NCI-H1092 treated with DMSO at 0.1 percent for 48 hours (cell line): ENCODE measurements around the gene GPR142.

Experiments used
- DNase-seq: peaks from one replicate; lab custom pipeline; 2025; lab: John Stamatoyannopoulos, UW

The GPR142 gene, protein sequence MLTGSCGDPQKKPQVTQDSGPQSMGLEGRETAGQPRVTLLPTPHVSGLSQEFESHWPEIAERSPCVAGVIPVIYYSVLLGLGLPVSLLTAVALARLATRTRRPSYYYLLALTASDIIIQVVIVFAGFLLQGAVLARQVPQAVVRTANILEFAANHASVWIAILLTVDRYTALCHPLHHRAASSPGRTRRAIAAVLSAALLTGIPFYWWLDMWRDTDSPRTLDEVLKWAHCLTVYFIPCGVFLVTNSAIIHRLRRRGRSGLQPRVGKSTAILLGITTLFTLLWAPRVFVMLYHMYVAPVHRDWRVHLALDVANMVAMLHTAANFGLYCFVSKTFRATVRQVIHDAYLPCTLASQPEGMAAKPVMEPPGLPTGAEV

GRCh38 chr17:74367206-74367605, at the start of gene GPR142:
TSS of gene GPR142 (plus strand) at chr17:74367506. CDS start at chr17:74369541, 2,035 bp downstream.
- DNase-seq: no peak

DNA sequence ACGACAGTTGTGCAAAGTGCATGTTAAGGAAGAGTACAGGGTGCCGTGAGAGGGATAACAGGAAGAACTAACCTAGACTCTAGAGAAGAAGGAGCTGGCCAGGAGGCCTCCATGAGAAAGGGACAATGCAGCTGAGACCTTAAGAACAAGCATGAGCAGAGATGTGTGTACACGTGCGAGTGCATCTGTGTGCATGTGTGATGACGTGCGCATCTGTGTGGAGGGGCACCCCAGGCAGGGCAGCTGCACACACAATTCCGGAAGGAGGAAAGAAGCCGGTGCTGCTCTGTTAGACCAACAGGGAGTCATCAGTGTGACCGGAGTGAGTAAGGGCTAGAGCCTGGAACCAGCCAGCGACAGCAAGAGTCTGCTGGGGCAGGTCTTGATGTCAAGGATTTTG, 48.9 kb upstream of the GPR142 start:
- DNase-seq: no peak

DNA sequence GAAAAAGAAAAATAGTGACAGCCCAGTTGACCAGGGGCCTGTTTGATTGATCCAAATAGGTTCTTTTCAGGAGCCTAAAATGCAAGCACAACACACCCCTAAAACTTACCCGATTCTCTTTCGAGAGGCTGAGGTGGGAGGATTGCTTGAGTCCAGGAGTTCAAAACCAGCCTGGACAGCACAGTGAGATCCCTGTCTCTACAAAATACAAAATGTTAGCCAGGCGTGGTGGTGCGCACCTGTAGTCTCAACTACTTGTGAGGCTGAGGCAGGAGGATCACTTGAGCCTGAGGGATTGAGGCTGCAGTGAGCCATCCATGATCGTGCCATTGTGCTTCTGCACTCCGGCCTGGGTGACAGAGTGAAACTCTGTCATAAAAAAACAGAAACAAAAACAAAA, 42.8 kb upstream of the GPR142 start:
- DNase-seq: no peak

GRCh38 chr17:74325376-74325742, 41.9 kb upstream of the GPR142 start:
- no peak for DNase-seq

- peak; percentile 69 for DNase-seq
Observed at GRCh38 chr17:74325743-74326379, 41.4 kb upstream of the GPR142 start, which contains the start of gene KIF19. TSS of gene KIF19 (plus strand) at chr17:74326226. CDS start at chr17:74326350, 124 bp downstream.

DNA sequence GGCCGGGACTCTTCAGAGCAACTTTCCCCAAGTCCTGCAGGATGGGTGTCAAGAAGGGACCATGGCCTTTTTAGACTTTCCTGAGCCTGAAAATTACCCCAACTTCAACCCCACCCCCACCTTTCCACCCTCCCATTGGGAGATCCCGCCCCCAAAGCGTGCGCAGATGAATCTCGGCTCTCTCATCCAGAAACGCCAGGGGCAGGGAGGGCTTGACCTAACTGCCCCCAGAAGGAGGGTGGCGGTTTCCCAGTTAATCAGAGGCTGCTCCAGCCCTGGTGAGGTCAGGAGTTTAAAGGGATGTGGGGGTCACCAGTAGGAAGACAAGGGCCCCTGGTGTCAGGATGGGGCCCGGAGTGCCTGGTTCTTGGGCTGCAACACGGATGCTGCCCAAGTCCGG, 40.8 kb upstream of the GPR142 start:
- no peak for DNase-seq

DNA sequence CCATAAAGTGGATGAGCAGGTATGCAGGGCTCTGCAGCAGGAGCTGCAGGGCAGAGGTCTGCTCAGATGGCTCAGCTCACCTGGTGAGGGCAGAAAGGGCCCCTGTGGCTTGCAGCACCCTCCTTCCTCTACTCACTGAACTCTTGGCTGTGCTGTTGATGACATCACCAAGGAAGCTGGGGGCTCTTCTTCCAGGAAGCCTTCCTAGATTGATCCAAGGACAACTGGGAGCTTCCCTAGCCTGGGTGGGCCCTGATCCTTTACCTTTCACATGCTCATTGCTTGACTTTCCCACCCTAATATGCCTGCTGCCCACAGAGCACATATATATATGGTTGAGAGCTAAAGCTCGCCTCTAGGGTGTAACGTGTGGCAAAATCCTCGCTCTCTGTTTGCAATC, 38.8 kb upstream of the GPR142 start:
- no peak for DNase-seq

DNA sequence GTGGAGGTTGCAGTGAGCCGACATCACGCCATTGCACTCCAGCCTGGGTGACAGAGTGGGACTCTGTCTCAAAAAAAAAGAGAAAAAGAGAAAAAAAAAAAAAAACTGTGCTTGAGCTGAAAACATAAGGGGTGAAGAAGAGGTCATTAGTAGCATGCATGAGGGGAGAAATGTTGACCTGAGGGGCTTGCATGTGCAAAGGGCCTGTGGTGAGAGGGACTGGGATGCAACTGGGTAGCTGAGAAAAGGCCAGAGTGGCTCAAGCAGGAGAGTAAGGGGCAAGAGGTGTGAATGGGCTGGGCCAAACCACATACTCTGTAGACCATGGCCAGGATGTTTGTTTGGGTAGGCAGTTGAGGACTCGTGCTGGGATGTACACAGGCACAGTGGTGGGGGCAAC, 37.9 kb upstream of the GPR142 start:
- DNase-seq: no peak

DNA sequence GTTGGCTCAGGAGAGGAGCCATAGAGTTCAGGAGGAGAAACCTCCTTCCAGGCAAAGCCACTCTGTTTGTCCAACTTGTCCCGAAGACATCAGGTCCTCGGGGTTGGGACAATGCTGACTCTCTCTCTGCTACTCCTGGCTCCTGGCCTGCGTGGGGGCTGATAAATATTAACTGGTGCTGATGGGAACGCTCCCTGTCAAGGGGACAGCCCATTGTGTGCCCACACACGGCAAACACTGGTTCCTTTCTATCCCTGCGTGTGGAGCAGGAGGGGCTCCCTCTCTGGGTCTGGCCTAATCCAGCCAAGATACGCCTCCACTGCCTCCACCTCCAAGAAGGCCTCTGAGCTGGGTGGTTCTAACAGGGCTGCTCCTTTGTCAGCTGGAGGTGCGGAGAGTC, 36.9 kb upstream of the GPR142 start:
- DNase-seq: no peak

- DNase-seq: peak; percentile 62
Observed at GRCh38 chr17:74332017-74332650, 35.2 kb upstream of the GPR142 start.

- DNase-seq: peak; percentile 97
Observed at GRCh38 chr17:74332763-74333283, 34.5 kb upstream of the GPR142 start.

GRCh38 chr17:74334393-74335039, 32.8 kb upstream of the GPR142 start:
- DNase-seq: no peak

- DNase-seq: no peak
Observed at GRCh38 chr17:74335529-74336062, 31.7 kb upstream of the GPR142 start.

DNA sequence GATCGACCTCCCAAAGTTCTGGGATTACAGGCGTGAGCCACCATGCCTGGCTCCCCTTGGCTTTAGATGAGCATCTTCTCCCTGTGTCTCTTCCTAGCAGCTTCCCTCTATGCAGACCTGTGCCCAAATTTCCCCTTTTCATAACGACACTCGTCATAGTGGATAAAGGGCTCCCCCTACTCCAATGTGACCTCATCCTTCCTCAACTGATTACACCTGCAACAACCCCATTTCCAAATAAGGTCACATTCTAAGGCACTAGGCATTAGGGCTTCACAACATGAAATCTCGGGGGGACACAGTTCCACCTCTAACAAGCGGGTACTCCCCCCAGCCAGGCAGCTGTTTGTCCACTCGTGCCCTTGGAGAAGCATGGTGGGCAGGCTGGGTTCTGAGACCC, 31.0 kb upstream of the GPR142 start:
- DNase-seq: no peak

- DNase-seq: peak; percentile 93
Observed at GRCh38 chr17:74337834-74338500, 29.3 kb upstream of the GPR142 start.

- DNase-seq: peak; percentile 86
Observed at GRCh38 chr17:74339537-74340195, 27.6 kb upstream of the GPR142 start.

DNA sequence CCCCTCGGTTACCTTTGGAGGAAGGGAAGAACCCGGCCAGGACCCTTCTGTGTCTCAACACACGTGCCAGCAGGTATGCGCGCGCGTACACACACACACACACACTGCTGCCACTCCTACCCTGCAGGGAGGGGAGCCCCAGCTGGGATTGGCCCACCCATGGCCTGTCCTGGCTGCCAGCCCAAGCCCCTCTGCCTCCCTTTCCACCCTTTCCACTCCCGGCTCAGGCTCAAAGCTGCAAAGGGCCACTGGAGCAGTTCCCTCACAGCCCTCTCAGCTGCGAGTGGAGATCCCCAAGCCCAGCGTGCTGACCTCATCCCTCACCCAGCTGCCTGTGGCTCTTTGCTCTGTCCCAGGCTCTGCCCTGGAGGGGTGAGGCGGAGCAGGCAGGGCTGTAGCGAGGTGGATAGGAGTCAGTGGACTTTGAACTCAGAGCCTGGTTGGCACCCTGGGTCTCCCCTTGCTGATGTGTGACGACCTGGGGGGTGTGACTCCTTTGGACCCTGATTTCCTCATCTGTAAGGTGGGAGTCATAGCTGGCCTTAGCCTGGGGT, 26.8 kb upstream of the GPR142 start:
- DNase-seq: peak; percentile 65

DNA sequence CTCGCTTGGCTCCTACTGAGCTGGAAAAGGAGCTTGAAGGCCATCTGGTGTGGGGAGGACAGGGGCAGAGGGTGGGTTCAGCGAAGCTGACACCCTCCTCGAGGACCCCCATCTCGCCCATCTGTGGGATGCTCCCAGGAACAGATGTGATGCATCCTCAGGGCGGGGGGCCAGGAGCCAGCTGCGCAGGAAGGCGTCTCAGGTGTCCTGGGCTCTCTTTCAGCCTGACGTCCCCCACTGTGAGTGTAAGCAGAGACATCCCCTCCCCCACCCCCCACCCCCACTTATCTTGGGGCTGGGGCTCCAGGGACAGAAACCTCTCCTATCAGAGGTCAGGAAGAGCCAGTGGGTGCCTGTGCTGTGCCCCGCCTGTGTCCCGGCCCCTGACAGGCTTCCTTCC, 25.1 kb upstream of the GPR142 start:
- DNase-seq: no peak

DNA sequence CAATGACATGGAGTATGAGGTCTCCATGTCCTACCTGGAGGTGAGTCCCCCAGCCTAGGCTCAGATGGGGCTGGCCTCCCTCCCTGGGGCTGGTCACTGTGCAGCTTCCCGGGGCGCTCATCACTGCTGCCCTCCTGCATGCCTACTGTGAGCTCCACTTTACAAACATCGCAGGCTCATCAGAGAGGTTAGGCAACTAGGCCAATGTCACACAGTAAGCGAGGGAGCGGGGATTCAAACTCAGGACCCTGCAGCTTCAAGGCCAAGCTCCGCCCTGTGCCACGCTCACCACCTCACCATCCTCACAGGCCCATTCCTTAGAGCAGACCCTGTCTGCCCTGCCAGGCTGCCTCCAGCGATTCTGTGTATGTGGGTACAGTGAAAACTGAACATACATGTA, 24.2 kb upstream of the GPR142 start:
- DNase-seq: no peak

- no peak for DNase-seq
Observed at GRCh38 chr17:74343526-74344284, 23.6 kb upstream of the GPR142 start.
